Vagina (tissue), 2 donors: Measurements from ENCODE around the gene ZBTB21.

Experiments used
- POLR2A ChIP-seq, 2 donors: fragments of 450-650 bp; IDR thresholded peaks; one replicate each; pipeline ENCODE4 v1.6.1; 2017; ENCODE audit warnings: antibody characterized with exemption in 2 of 2, mild to moderate bottlenecking in 2 of 2, moderate library complexity in 2 of 2
- TF ChIP-seq, protein P1 (sequence below), 3 experiments: fragments of 450-650 bp in 2 of 3; fragments of 200-600 bp in 1 of 3; sonication (generic) in 1 of 3; IDR thresholded peaks; one replicate each; pipeline ENCODE4 v1.5.1; 2017 to 2019; ENCODE audit warnings: antibody characterized with exemption in 3 of 3, mild to moderate bottlenecking in 2 of 3, moderate library complexity in 2 of 3

GRCh38 chr21:42009831-42010506, at the start of gene ZBTB21:
- TF ChIP-seq, protein P1, sequence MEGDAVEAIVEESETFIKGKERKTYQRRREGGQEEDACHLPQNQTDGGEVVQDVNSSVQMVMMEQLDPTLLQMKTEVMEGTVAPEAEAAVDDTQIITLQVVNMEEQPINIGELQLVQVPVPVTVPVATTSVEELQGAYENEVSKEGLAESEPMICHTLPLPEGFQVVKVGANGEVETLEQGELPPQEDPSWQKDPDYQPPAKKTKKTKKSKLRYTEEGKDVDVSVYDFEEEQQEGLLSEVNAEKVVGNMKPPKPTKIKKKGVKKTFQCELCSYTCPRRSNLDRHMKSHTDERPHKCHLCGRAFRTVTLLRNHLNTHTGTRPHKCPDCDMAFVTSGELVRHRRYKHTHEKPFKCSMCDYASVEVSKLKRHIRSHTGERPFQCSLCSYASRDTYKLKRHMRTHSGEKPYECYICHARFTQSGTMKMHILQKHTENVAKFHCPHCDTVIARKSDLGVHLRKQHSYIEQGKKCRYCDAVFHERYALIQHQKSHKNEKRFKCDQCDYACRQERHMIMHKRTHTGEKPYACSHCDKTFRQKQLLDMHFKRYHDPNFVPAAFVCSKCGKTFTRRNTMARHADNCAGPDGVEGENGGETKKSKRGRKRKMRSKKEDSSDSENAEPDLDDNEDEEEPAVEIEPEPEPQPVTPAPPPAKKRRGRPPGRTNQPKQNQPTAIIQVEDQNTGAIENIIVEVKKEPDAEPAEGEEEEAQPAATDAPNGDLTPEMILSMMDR (IDR thresholded peaks at IDR 0.05), result no peak
- TF ChIP-seq POLR2A (IDR thresholded peaks at IDR 0.05), result peak in 1 of 2 donors; percentile 80
